Measurements from ENCODE around the gene SLC43A3. TPM values are rescaled to one million over a fixed set of nuclear protein-coding genes. Genes with fewer than 3 reads are reported as not detected.

Gene SLC43A3
- total RNA-seq, 2 experiments from 2014 or later, result 6.9 to 7.3 TPM

- no peaks in the 10 kb centered on the region for H3K9me3 Mint-ChIP-seq
- ChIA-PET POLR2A (no interaction called here), CTCF (no interaction called here)
- Histone ChIP-seq H3K4me1 (ENCODE audit: insufficient read depth, low read length) (no peaks in the 10 kb centered on the region), H3K27ac (ENCODE audit: low read depth in 1 of 2, low read length in 2 of 2) (no peak overlapping the region), H3K9me3 (ENCODE audit: control insufficient read depth in 1 of 2, insufficient read depth in 1 of 2, low read length in 2 of 2) (no peaks in the 10 kb centered on the region), H3K4me3 (ENCODE audit: low read length) (no peak overlapping the region), H3K36me3 (ENCODE audit: insufficient read depth, low read length) (no peaks in the 10 kb centered on the region), H3K27me3 (ENCODE audit: control insufficient read depth in 1 of 2, insufficient read depth in 2 of 2, low read length in 2 of 2) (no peaks in the 10 kb centered on the region)
- no peak for DNase-seq
- ATAC-seq (ENCODE audit: poor library complexity), result no peak
- TF ChIP-seq CTCF (IDR thresholded peaks at IDR 0.05), result no peak
- no peaks in the 10 kb centered on the region for H3K36me3 Mint-ChIP-seq (ENCODE audit: low read depth)
- H3K4me3 Mint-ChIP-seq, result no peak overlapping the region
- H3K4me1 Mint-ChIP-seq (ENCODE audit: low read depth), result no peaks in the 10 kb centered on the region
- no peak overlapping the region for H3K27ac Mint-ChIP-seq
- intact Hi-C loops (cut with DNase I, micrococcal nuclease), result no loop called here
- H3K27me3 Mint-ChIP-seq, result peaks cover 20% of the 10 kb centered on the region
Measured at GRCh38 chr11:57444362-57445121, 17.6 kb upstream of the SLC43A3 start.

GRCh38 chr11:57440744-57441414, 14.0 kb upstream of the SLC43A3 start:
- Mint-ChIP-seq H3K36me3 (ENCODE audit: low read depth) (no peaks in the 10 kb centered on the region), H3K4me3 (no peak overlapping the region), H3K4me1 (ENCODE audit: low read depth) (no peaks in the 10 kb centered on the region), H3K27me3 (peaks cover 9% of the 10 kb centered on the region), H3K27ac (no peak overlapping the region), H3K9me3 (no peaks in the 10 kb centered on the region)
- Histone ChIP-seq H3K4me1 (ENCODE audit: insufficient read depth, low read length) (no peaks in the 10 kb centered on the region), H3K27ac (ENCODE audit: low read depth in 1 of 2, low read length in 2 of 2) (no peak overlapping the region), H3K27me3 (ENCODE audit: control insufficient read depth in 1 of 2, insufficient read depth in 2 of 2, low read length in 2 of 2) (no peaks in the 10 kb centered on the region), H3K36me3 (ENCODE audit: insufficient read depth, low read length) (no peaks in the 10 kb centered on the region), H3K9me3 (ENCODE audit: control insufficient read depth in 1 of 2, insufficient read depth in 1 of 2, low read length in 2 of 2) (no peaks in the 10 kb centered on the region), H3K4me3 (ENCODE audit: low read length) (no peak overlapping the region)
- no peak for ATAC-seq (ENCODE audit: poor library complexity)
- intact Hi-C loops (cut with DNase I, micrococcal nuclease), result no loop called here
- no peak for DNase-seq
- no peak for TF ChIP-seq CTCF (IDR thresholded peaks at IDR 0.05)
- CTCF ChIA-PET, result no interaction called here
- POLR2A ChIA-PET, result no interaction called here

GRCh38 chr11:57439786-57440185, 12.9 kb upstream of the SLC43A3 start:
- Mint-ChIP-seq H3K4me3 (no peak overlapping the region), H3K36me3 (ENCODE audit: low read depth) (no peaks in the 10 kb centered on the region), H3K27ac (no peak overlapping the region), H3K27me3 (peaks cover 8% of the 10 kb centered on the region), H3K9me3 (no peaks in the 10 kb centered on the region), H3K4me1 (ENCODE audit: low read depth) (no peaks in the 10 kb centered on the region)
- Histone ChIP-seq H3K36me3 (ENCODE audit: insufficient read depth, low read length) (no peaks in the 10 kb centered on the region), H3K27me3 (ENCODE audit: control insufficient read depth in 1 of 2, insufficient read depth in 2 of 2, low read length in 2 of 2) (no peaks in the 10 kb centered on the region), H3K9me3 (ENCODE audit: control insufficient read depth in 1 of 2, insufficient read depth in 1 of 2, low read length in 2 of 2) (no peaks in the 10 kb centered on the region), H3K4me1 (ENCODE audit: insufficient read depth, low read length) (no peaks in the 10 kb centered on the region), H3K27ac (ENCODE audit: low read depth in 1 of 2, low read length in 2 of 2) (no peak overlapping the region), H3K4me3 (ENCODE audit: low read length) (no peak overlapping the region)
- ATAC-seq (ENCODE audit: poor library complexity), result no peak
- DNase-seq, result no peak
- TF ChIP-seq CTCF (IDR thresholded peaks at IDR 0.05), result no peak
- CTCF ChIA-PET, result no interaction called here
- intact Hi-C loops (cut with DNase I, micrococcal nuclease), result no loop called here
- POLR2A ChIA-PET, result no interaction called here

Measured in CD4-positive, alpha-beta T cell (primary cell).